Muscle layer of colon (tissue), 2 donors: ENCODE results near the gene FOXJ3.
A peak's percentile ranks its signal among the peaks of the same experiment; 100 is the strongest.

Experiments used
- H3K27ac ChIP-seq: one replicate; pipeline ENCODE4 v1.7.0; 2013; ENCODE audit warnings: low read depth, mild to moderate bottlenecking, low read length, moderate library complexity
- H3K27me3 ChIP-seq, 2 donors: one replicate each; pipeline ENCODE4 v1.7.0; 2013; ENCODE audit warnings: low read length in 2 of 2, mild to moderate bottlenecking in 2 of 2; ENCODE audit not compliant: insufficient read depth in 2 of 2, control insufficient read depth in 1 of 2
- H3K36me3 ChIP-seq: one replicate; pipeline ENCODE4 v1.7.0; 2013; ENCODE audit warnings: mild to moderate bottlenecking, low read length; ENCODE audit not compliant: insufficient read depth
- H3K4me1 ChIP-seq: one replicate; pipeline ENCODE4 v1.7.0; 2013; ENCODE audit warnings: mild to moderate bottlenecking, low read length; ENCODE audit not compliant: insufficient read depth
- H3K4me3 ChIP-seq, 2 donors: one replicate each; pipeline ENCODE4 v1.7.0; 2013; ENCODE audit warnings: low read length in 2 of 2, low read depth in 1 of 2, mild to moderate bottlenecking in 1 of 2, moderate library complexity in 1 of 2
- H3K9ac ChIP-seq: one replicate; pipeline ENCODE4 v1.7.0; 2013; ENCODE audit warnings: low read length
- H3K9me3 ChIP-seq: one replicate; pipeline ENCODE4 v1.7.0; 2013; ENCODE audit warnings: mild to moderate bottlenecking, low read length
- donor health status: abdominal sarcoma.
- donor health status: Adenocarcinoma of cecum.

Gene FOXJ3

GRCh38 chr1:42364089-42364488 is 29.1 kb upstream of the FOXJ3 start:
- Histone ChIP-seq H3K4me3 (no peak overlapping the region), H3K9ac (no peak overlapping the region), H3K27ac (no peak overlapping the region), H3K36me3 (no peaks in the 10 kb centered on the region), H3K4me1 (no peaks in the 10 kb centered on the region), H3K27me3 (no peaks in the 10 kb centered on the region), H3K9me3 (no peaks in the 10 kb centered on the region)

GRCh38 chr1:42359466-42359865 is 24.4 kb upstream of the FOXJ3 start:
- no peaks in the 10 kb centered on the region for H3K36me3 ChIP-seq
- H3K9me3 ChIP-seq = no peaks in the 10 kb centered on the region
- no peaks in the 10 kb centered on the region for H3K4me1 ChIP-seq
- no peaks in the 10 kb centered on the region for H3K27me3 ChIP-seq
- H3K4me3 ChIP-seq = no peak overlapping the region
- no peak overlapping the region for H3K9ac ChIP-seq
- no peak overlapping the region for H3K27ac ChIP-seq

GRCh38 chr1:42358791-42359190 is 23.8 kb upstream of the FOXJ3 start:
- H3K4me3 ChIP-seq = no peak overlapping the region
- H3K9me3 ChIP-seq = no peaks in the 10 kb centered on the region
- no peak overlapping the region for H3K9ac ChIP-seq
- no peak overlapping the region for H3K27ac ChIP-seq
- H3K27me3 ChIP-seq = no peaks in the 10 kb centered on the region
- H3K36me3 ChIP-seq = no peaks in the 10 kb centered on the region
- H3K4me1 ChIP-seq = no peaks in the 10 kb centered on the region

GRCh38 chr1:42350086-42350485 is 15.1 kb upstream of the FOXJ3 start:
- Histone ChIP-seq H3K9me3 (no peaks in the 10 kb centered on the region), H3K27ac (no peak overlapping the region), H3K36me3 (no peaks in the 10 kb centered on the region), H3K4me3 (no peak overlapping the region), H3K4me1 (no peaks in the 10 kb centered on the region), H3K27me3 (no peaks in the 10 kb centered on the region), H3K9ac (no peak overlapping the region)

GRCh38 chr1:42348498-42348897 is 13.5 kb upstream of the FOXJ3 start:
- Histone ChIP-seq H3K4me1 (no peaks in the 10 kb centered on the region), H3K9ac (no peak overlapping the region), H3K27me3 (no peaks in the 10 kb centered on the region), H3K36me3 (no peaks in the 10 kb centered on the region), H3K27ac (no peak overlapping the region), H3K4me3 (no peak overlapping the region), H3K9me3 (no peaks in the 10 kb centered on the region)

- Histone ChIP-seq H3K27ac (no peak overlapping the region), H3K9me3 (no peaks in the 10 kb centered on the region), H3K4me1 (no peaks in the 10 kb centered on the region), H3K4me3 (no peak overlapping the region), H3K27me3 (no peaks in the 10 kb centered on the region), H3K9ac (no peak overlapping the region), H3K36me3 (no peaks in the 10 kb centered on the region)
Observed at GRCh38 chr1:42343049-42343448, 8.0 kb upstream of the FOXJ3 start.

- Histone ChIP-seq H3K4me1 (peaks cover 4% of the 10 kb centered on the region), H3K9ac (no peak overlapping the region), H3K36me3 (no peaks in the 10 kb centered on the region), H3K4me3 (no peak overlapping the region), H3K27ac (no peak overlapping the region), H3K27me3 (no peaks in the 10 kb centered on the region), H3K9me3 (no peaks in the 10 kb centered on the region)
Observed at GRCh38 chr1:42340901-42341300, 5.9 kb upstream of the FOXJ3 start.

GRCh38 chr1:42340093-42340492 is 5.1 kb upstream of the FOXJ3 start:
- no peak overlapping the region for H3K27ac ChIP-seq
- H3K4me3 ChIP-seq = no peak overlapping the region
- H3K27me3 ChIP-seq = no peaks in the 10 kb centered on the region
- H3K9ac ChIP-seq = no peak overlapping the region
- no peaks in the 10 kb centered on the region for H3K36me3 ChIP-seq
- H3K9me3 ChIP-seq = no peaks in the 10 kb centered on the region
- H3K4me1 ChIP-seq = peaks cover 4% of the 10 kb centered on the region

- no peak overlapping the region for H3K27ac ChIP-seq
- no peaks in the 10 kb centered on the region for H3K9me3 ChIP-seq
- H3K4me1 ChIP-seq = peaks cover 21% of the 10 kb centered on the region
- H3K9ac ChIP-seq = no peak overlapping the region
- H3K4me3 ChIP-seq = no peak overlapping the region
- H3K27me3 ChIP-seq = no peaks in the 10 kb centered on the region
- no peaks in the 10 kb centered on the region for H3K36me3 ChIP-seq
Observed at GRCh38 chr1:42336978-42337377, 1.9 kb upstream of the FOXJ3 start.

GRCh38 chr1:42335809-42336518 is 929 bp upstream of the FOXJ3 start:
- Histone ChIP-seq H3K9ac (peak overlapping the region; percentile 82), H3K27me3 (no peaks in the 10 kb centered on the region), H3K9me3 (no peaks in the 10 kb centered on the region), H3K4me1 (peaks cover 21% of the 10 kb centered on the region), H3K27ac (peak overlapping the region; percentile 85), H3K4me3 (peak overlapping the region; percentile 89 to 98), H3K36me3 (no peaks in the 10 kb centered on the region)

GRCh38 chr1:42334240-42335049 is 590 bp downstream of the FOXJ3 start:
- peak overlapping the region; percentile 23 for H3K9ac ChIP-seq
- no peaks in the 10 kb centered on the region for H3K27me3 ChIP-seq
- peaks cover 21% of the 10 kb centered on the region for H3K4me1 ChIP-seq
- peak overlapping the region; percentile 89 to 98 for H3K4me3 ChIP-seq
- peak overlapping the region; percentile 85 for H3K27ac ChIP-seq
- H3K9me3 ChIP-seq = no peaks in the 10 kb centered on the region
- H3K36me3 ChIP-seq = no peaks in the 10 kb centered on the region
